Effector CD4-positive, alpha-beta T cell (primary cell): ENCODE data around the gene CRIM1.

Experiments used
- DNase-seq: peaks from one replicate; pipeline ENCODE4 v3.0.0-alpha.2; 2020

The CRIM1 gene

GRCh38 chr2:36559221-36559942 is 203.8 kb downstream of the CRIM1 start:
- DNase-seq, result no peak

- no peak for DNase-seq
Observed at GRCh38 chr2:36560726-36561125, 205.1 kb downstream of the CRIM1 start.

GRCh38 chr2:36561237-36561944 is 205.8 kb downstream of the CRIM1 start:
- DNase-seq, result no peak

GRCh38 chr2:36562240-36562639 is 206.7 kb downstream of the CRIM1 start:
- no peak for DNase-seq

- DNase-seq, result no peak
Observed at GRCh38 chr2:36562973-36563532, 207.5 kb downstream of the CRIM1 start.

GRCh38 chr2:36564377-36564930 is 208.9 kb downstream of the CRIM1 start:
- DNase-seq, result no peak

- DNase-seq, result no peak
Observed at GRCh38 chr2:36565712-36566111, 210.1 kb downstream of the CRIM1 start.

GRCh38 chr2:36566887-36567286 is 211.3 kb downstream of the CRIM1 start:
- no peak for DNase-seq

GRCh38 chr2:36567711-36568408 is 212.3 kb downstream of the CRIM1 start:
- no peak for DNase-seq

GRCh38 chr2:36568516-36569246 is 213.1 kb downstream of the CRIM1 start:
- no peak for DNase-seq

GRCh38 chr2:36569267-36569856 is 213.8 kb downstream of the CRIM1 start:
- DNase-seq, result no peak

GRCh38 chr2:36570416-36570815 is 214.8 kb downstream of the CRIM1 start:
- DNase-seq, result no peak

GRCh38 chr2:36572054-36572718 is 216.6 kb downstream of the CRIM1 start:
- DNase-seq, result no peak

GRCh38 chr2:36572719-36573059 is 217.1 kb downstream of the CRIM1 start:
- no peak for DNase-seq

- no peak for DNase-seq
Observed at GRCh38 chr2:36573165-36573564, 217.6 kb downstream of the CRIM1 start.

GRCh38 chr2:36574560-36574959 is 219.0 kb downstream of the CRIM1 start:
- DNase-seq, result no peak

GRCh38 chr2:36577884-36578283 is 222.3 kb downstream of the CRIM1 start:
- DNase-seq, result no peak

- no peak for DNase-seq
Observed at GRCh38 chr2:36578343-36579296, 223.0 kb downstream of the CRIM1 start.

- no peak for DNase-seq
Observed at GRCh38 chr2:36579297-36579664, 223.7 kb downstream of the CRIM1 start.

GRCh38 chr2:36582538-36582937 is 227.0 kb downstream of the CRIM1 start:
- no peak for DNase-seq
